HG02885 (cell line): ENCODE measurements around the gene SPRY4.
"Not testable (repeated sequence)": the region's sequence is repeated elsewhere in the genome, so short reads cannot be mapped to it uniquely, and the experiment has no call there.

Experiments used
- ATAC-seq: cut with Tn5 transposase; IDR thresholded peaks from one replicate; pipeline ENCODE4 v1.9.1; 2021; ENCODE audit warnings: mild to moderate bottlenecking; ENCODE audit not compliant: unreplicated experiment, poor library complexity

The SPRY4 gene

DNA sequence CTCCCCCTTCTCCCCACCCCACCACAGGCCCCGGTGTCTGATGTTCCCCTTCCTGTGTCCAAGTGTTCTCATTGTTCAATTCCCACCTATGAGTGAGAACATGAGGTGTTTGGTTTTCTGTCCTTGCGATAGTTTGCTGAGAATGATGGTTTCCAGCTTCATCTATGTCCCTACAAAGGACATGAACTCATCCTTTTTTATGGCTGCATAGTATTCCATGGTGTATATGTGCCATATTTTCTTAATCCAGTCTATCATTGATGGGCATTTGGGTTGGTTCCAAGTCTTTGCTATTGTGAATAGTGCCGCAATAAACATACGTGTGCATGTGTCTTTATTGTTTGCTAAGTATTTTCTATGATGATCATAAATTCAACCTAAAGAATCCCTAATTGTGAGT, 60.7 kb downstream of the SPRY4 start:
- not testable (repeated sequence) for ATAC-seq

DNA sequence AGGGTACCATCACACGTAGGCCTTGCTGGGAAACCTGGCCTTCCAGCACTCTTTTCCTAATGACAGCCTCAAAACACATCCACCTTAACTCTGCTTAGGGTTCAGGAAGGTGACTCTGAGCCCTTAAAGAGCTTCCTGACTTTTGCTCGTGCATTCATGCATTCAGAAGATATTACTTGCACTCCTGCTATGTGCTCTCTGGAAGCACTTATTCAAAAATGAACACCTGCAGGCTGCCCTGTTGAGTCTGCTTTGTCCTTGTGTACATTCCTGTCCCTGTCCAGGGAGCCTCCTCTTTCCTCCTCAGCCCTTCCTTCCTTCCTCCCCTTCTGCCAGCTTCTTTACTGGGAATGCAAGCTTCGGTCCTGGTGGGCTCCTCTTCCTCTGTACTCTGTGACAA, 61.5 kb downstream of the SPRY4 start:
- ATAC-seq: no peak

DNA sequence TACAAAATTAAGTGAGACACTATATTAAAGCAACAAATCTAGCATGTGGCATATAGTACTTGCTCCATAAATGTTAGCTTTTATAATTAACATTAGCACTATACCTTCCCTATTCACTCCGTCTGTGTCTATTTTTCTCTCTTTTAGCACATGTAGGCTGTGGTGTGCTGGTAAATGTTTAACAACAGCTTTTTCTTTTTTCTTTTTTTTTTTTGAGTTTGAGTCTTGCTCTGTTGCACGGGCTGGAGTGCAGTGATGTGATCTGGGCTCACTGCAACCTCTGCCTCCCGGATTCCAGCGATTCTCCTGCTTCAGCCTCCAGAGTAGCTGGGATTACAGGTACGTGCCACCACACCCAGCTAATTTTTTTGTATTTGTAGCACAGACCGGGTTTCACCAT, 62.1 kb downstream of the SPRY4 start:
- ATAC-seq: no peak
